GM12891 (cell line): Measurements from ENCODE around the gene KCNJ1.

Experiments
- DNase-seq: peaks from one replicate; pipeline ENCODE4 v3.0.0; 2011; ENCODE audit warnings: low spot score; ENCODE audit not compliant: insufficient read length
- FAIRE-seq: peaks from 2 replicates; lab custom pipeline; 2011; peaks lifted over from hg19 to GRCh38; lab: Jason Lieb, UNC
- PAX5 ChIP-seq: IDR thresholded peaks from 2 replicates; pipeline ENCODE4 v1.6.1; 2011; ENCODE audit warnings: low read length, moderate library complexity, mild to moderate bottlenecking; ENCODE audit not compliant: insufficient read depth, severe bottlenecking
- POLR2A ChIP-seq: IDR thresholded peaks from 2 replicates; pipeline ENCODE4 v1.6.1; 2011; ENCODE audit warnings: low read depth, low read length, control low read depth
- POLR2AphosphoS5 ChIP-seq: IDR thresholded peaks from 2 replicates; pipeline ENCODE4 v1.6.1; 2011; ENCODE audit warnings: low read depth, low read length, control low read depth
- POU2F2 ChIP-seq: IDR thresholded peaks from 2 replicates; pipeline ENCODE4 v1.6.1; 2011; ENCODE audit warnings: low read depth, mild to moderate bottlenecking, control low read depth, low read length, moderate library complexity
- SPI1 ChIP-seq: IDR thresholded peaks from 2 replicates; pipeline ENCODE4 v1.6.1; 2011; ENCODE audit warnings: low read depth, low read length, control low read depth
- TAF1 ChIP-seq: IDR thresholded peaks from 2 replicates; pipeline ENCODE4 v1.6.1; 2011; ENCODE audit warnings: low read depth, low read length, control low read depth

KCNJ1 gene

DNA sequence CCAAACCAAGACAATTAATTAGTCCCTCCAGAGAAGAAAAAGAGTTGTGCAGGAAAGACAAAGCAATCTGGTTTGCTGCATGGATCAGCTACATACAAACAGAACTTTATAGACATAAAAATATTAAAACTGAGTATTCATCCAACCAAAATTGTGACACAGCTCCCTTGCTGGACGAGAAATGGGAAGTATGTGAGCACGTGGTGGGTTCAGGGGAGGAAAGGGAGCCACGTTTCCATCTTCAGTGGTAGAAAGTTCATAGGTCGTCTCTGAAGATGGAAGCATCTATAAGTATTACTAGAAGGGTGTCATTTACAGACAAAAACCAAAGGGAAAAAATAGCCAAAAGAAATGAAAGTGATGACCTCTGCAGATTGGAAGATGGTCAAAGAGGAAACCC is 17.0 kb upstream of the KCNJ1 start:
- DNase-seq (no peak), FAIRE-seq (no peak)
- TF ChIP-seq POLR2AphosphoS5 (no peak), SPI1 (no peak)

DNA sequence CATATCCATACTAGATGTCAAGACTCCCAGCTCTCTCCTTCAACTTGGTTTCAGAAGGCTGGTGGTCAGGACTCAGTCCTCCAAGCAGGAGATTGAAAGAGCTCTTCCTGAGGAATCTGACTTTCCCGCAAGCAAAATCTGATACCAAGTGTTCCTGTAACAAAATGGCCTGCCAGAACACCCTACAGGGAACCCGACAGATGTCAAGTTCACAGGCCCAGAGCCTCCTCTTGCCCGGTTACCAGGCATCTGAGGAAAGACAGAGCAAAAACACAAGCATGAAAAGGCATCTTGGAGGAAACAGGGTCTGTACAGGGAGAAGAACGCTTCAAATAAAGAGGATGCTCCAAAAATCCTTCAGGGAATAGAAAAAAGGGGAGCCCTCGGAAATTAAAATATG is 15.4 kb upstream of the KCNJ1 start:
- no peak for TF ChIP-seq PAX5
- no peak for TF ChIP-seq TAF1
- TF ChIP-seq POU2F2: no peak
- TF ChIP-seq POLR2AphosphoS5: no peak
- TF ChIP-seq POLR2A: no peak
- no peak for TF ChIP-seq SPI1
- no peak for FAIRE-seq
- no peak for DNase-seq

DNA sequence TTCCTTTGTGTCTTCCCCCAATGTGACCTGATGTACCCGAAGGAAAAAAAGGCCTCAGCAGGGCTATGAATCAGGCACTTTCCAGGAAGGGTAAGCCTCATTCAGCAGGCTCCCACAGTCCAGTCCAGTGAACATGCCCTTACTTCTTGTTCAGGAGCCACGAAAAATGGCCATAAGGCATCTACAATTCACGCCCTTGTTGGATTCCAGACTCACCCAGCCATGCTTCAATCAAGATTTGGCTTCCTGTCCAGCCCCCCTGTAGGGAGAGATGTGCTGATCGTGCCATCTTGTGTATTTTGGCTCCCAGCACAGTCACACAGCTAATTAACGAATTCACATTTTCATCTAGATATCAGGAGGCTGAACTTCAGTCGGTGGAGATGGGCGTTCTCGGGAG is 14.1 kb upstream of the KCNJ1 start:
- DNase-seq: no peak
- no peak for FAIRE-seq
- TF ChIP-seq TAF1 (no peak), POLR2A (no peak), PAX5 (no peak), POLR2AphosphoS5 (no peak), POU2F2 (no peak), SPI1 (no peak)

DNA sequence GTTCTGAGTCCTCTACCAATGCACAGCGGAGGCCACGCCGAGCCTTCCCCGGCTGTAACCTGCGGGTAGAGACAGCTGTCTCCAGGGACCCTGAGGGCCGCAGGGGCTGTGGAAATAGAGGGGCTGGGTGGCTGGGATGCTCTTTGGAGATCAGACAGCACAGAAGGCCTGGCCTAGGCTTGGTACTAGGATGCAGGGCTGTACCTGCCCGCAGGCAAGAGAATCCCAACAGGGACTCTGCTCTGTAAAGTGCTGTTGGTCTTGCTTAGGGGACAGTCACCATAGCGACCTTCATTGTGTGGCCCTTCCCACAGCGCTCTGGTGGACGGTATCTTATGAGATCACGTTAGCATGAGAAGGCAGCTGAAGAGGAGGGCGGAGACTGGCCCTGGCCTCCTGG is 12.7 kb upstream of the KCNJ1 start:
- no peak for FAIRE-seq
- TF ChIP-seq TAF1 (no peak), PAX5 (no peak), POLR2AphosphoS5 (no peak), POLR2A (no peak), POU2F2 (no peak), SPI1 (no peak)
- DNase-seq: no peak

DNA sequence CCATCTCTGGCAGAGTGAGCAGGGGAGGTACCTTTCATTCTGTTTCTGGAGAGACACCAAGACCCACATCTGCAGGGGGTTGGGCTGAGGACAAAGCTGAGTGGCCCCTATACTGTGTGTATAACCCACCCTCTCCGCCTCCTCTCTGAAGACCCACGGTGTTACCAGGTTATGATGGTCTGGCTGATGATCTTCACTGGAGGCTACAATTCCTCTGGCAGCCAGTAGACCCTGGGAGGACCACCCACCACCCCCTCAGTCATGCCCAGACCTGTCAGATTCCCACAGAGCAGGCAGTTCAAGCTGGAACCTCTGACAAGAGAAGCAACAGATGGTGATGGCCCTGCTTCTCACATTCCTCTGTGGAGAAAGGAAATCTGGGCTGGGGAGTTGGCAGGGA is 11.4 kb upstream of the KCNJ1 start:
- DNase-seq: no peak
- no peak for FAIRE-seq
- TF ChIP-seq TAF1 (no peak), SPI1 (no peak), PAX5 (no peak), POLR2AphosphoS5 (no peak), POLR2A (no peak), POU2F2 (no peak)

DNA sequence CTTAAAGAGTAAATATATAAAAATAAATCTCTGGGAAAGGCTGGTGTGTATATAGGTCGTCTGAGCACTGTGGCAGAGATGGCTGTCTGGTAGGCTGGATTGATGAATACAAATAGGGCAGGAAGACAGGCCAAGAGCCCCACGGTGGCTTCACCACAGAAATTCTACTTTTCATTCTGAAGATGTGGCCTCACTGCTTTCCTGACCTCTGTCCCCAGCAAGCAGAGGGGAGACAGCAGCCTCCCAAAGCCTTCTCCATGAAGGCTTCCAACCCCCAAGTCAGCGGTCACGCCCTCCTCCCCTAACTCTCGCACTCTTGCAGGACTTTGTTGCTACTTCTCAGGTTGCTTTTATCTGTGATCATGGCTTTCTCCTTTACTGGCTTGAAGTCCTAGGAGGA is 10.6 kb upstream of the KCNJ1 start:
- DNase-seq (no peak), FAIRE-seq (no peak)
- no peak for TF ChIP-seq POLR2A
- TF ChIP-seq SPI1: no peak
- no peak for TF ChIP-seq TAF1
- TF ChIP-seq PAX5: no peak
- no peak for TF ChIP-seq POLR2AphosphoS5
- no peak for TF ChIP-seq POU2F2

DNA sequence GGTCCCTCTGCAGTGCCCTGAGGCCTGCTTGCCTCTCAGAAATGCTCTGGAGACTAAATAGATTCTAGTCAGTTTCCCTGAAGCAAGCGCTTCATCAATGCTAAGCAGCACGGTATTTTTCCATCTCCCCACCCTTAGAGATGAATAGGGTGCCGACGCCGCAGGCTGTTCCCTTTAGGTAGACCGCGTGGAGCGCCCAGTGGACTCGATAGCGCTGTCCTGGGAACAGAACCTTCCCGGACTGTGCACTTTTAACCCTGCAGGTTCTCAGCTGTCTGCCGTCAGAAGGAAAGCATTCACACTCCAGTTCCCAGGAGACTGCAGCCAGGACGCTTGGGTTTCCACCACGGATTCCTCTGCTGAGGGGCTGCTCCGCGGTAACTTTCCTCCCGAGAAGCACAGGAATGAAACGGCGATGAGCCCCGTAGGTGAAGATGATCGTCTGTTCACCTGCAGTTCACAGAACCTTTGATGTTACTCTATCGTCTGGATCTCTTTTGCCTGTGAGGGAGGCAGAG is 9.1 kb upstream of the KCNJ1 start:
- FAIRE-seq (no peak), DNase-seq (no peak)
- TF ChIP-seq SPI1 (no peak), POLR2AphosphoS5 (no peak), PAX5 (no peak), POLR2A (no peak), TAF1 (no peak)

DNA sequence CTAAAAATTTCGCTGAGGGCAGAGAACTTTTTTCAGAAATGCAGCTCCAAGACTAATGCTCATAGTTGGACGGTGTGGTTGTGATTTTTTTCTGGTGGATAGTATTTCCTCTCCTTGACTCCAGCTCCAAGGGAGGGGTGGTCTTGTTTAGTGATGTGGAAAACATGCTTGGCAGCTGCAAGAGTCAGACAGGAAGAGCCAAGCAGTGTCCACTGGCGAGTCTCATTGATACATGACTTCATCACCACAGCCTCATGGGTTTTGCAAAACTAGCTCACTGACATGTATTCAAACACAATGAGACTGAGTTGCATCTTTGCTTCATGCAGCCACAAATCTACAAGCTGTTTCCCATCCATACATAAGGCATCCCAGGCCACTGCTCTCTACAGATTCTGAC is 7.3 kb upstream of the KCNJ1 start:
- FAIRE-seq: no peak
- TF ChIP-seq PAX5 (no peak), POLR2A (no peak), SPI1 (no peak), POU2F2 (no peak), POLR2AphosphoS5 (no peak), TAF1 (no peak)

DNA sequence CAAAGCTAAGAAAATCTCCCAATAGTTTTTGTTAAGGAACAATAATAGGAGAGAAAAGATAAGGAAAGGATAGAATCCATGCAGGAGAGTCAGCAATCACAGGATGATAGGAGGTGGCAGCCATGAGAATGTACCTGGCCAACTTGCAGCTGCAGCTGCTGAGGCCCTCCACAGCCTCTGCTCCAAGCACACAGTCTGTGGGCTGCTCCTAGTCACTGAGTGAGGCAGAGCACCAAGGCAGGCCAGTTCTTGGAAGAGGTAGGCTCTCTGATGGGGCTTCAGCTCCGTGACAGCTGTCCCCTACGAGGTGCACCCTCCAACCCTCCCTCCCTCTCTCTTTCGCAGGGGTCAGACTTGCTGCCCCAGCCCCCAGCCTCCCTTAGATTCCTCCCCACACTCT is 5.5 kb upstream of the KCNJ1 start:
- FAIRE-seq: no peak

More for the DNA sequence above, 7.3 kb upstream of the KCNJ1 start:
- DNase-seq: no peak

DNA sequence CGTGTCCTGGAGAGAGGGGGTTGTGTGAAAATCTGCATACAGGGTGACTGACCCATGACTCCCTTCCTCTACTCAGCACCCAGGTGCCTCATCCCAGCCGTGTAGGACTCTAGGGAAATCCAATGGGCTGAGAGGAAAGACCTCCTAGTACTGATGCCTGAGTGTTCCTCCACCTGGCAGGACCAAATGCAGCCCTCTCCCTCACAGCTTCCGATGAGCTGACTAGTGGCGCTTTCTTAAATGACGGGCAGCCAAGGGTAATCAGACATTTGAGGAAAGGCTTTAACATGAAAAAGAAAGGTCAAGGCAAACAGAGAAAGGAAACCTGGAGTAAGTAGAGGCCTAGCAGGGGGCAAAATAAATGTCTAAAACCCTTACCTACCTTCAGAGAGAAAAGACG is 5.0 kb upstream of the KCNJ1 start:
- DNase-seq: no peak
- FAIRE-seq: no peak
- TF ChIP-seq PAX5: no peak
- TF ChIP-seq POLR2AphosphoS5: no peak
- TF ChIP-seq SPI1: no peak
- TF ChIP-seq TAF1: no peak
- TF ChIP-seq POU2F2: no peak
- TF ChIP-seq POLR2A: no peak

More for the DNA sequence above, 5.5 kb upstream of the KCNJ1 start:
- DNase-seq: no peak
- TF ChIP-seq PAX5: no peak
- TF ChIP-seq POU2F2: no peak
- TF ChIP-seq SPI1: no peak
- no peak for TF ChIP-seq TAF1
- TF ChIP-seq POLR2AphosphoS5: no peak
- TF ChIP-seq POLR2A: no peak
